Heart right ventricle (tissue), 16 donors: ENCODE data around the gene LECT2. TPM values are rescaled to one million over a fixed set of nuclear protein-coding genes. Genes with fewer than 3 reads are reported as not detected.

ENCODE experiments used
- ATAC-seq, 8 donors: fragments of 200-7000 bp; cut with Tn5 transposase; one replicate each; pipeline ENCODE4 v1.9.1; 2020; ENCODE audit warnings: mild to moderate bottlenecking in 8 of 8, moderate library complexity in 8 of 8, moderate number of reproducible peaks in 1 of 8
- DNase-seq, 2 donors: peaks; one replicate each; pipeline ENCODE4 v3.0.0-alpha.2; 2020
- H3K27ac ChIP-seq, 10 donors: fragments of 200-600 bp; sonication (generic) in 2 of 10; one replicate each; pipeline versions ENCODE4 v1.5.0 to v1.8.0; 2020 to 2022; ENCODE audit warnings: mild to moderate bottlenecking in 3 of 10
- H3K27me3 ChIP-seq, 7 donors: fragments of 200-600 bp; one replicate each; pipeline ENCODE4 v1.8.0; 2021 to 2022; ENCODE audit warnings: mild to moderate bottlenecking in 2 of 7
- H3K36me3 ChIP-seq, 9 donors: fragments of 200-600 bp; sonication (generic) in 1 of 9; one replicate each; pipeline versions ENCODE4 v1.5.0 to v1.8.0; 2020 to 2022; ENCODE audit warnings: mild to moderate bottlenecking in 2 of 9
- H3K4me1 ChIP-seq, 9 donors: fragments of 200-600 bp; sonication (generic) in 1 of 9; one replicate each; pipeline versions ENCODE4 v1.5.0 to v1.8.0; 2020 to 2022; ENCODE audit warnings: mild to moderate bottlenecking in 4 of 9
- H3K4me3 ChIP-seq, 10 donors: fragments of 200-600 bp; sonication (generic) in 2 of 10; one replicate each; pipeline versions ENCODE4 v1.5.0 to v1.8.0; 2020 to 2022; ENCODE audit warnings: mild to moderate bottlenecking in 7 of 10, moderate library complexity in 2 of 10
- H3K9me3 ChIP-seq, 11 donors: fragments of 200-600 bp in 10 of 11; sonication (generic) in 2 of 11; one replicate each; pipeline versions ENCODE4 v1.5.0 to v1.8.0; 2013 to 2022; ENCODE audit warnings: mild to moderate bottlenecking in 2 of 11, control low read depth in 1 of 11, moderate library complexity in 1 of 11
- CTCF ChIP-seq, 9 donors: fragments of 200-600 bp; sonication (generic) in 2 of 9; IDR thresholded peaks; one replicate each; pipeline versions ENCODE4 v1.5.0 to v1.8.0; 2021 to 2022; ENCODE audit warnings: antibody characterized with exemption in 9 of 9, mild to moderate bottlenecking in 5 of 9, moderate library complexity in 1 of 9
- WGBS, 2 donors: extraction: QIAGEN DNeasy Blood & Tissue Kit; methylation state at CpG; one replicate each; pipeline ENCODE4 v1.1.7; 2013; ENCODE audit warnings: inconsistent platforms in 1 of 2; 5-methylcytosine and 5-hydroxymethylcytosine counted together
- intact Hi-C, 10 donors: fragments of 100-400 bp; cut with DNase I; formaldehyde crosslinking; loops; one replicate each; pipeline versions ENCODE4 v1.11.1 to v1.14.2; 2022
- polyA plus RNA-seq, 2 donors: library from polyadenylated mRNA; stranded (reverse); fragments of 200-250 nt; gene quantifications; one replicate each; pipeline ENCODE4 v1.2.3, GENCODE V29; 2013
- total RNA-seq, 10 donors: library from RNA; stranded (reverse); fragmentation: NEBNext Ultra II Directional in 3 of 10; extraction: Animal tissue kit (Norgen Biotek cat#: 25700) in 3 of 10; gene quantifications; one replicate each; pipeline versions ENCODE4 v1.2.1 to v1.2.4, GENCODE V29; 2021 to 2023
- donor health status: Arrhythmogenic right ventricular cardiomyopathy.
- donor health status: ischemic (EF 13 %, LVEDD 7.1; RV severe dilation, severe dysfunction).
- donor health status: healthy with polysubstance abuse.
- donor health status: DM: no; HTN: yes; CAD: no.
- donor health status: DM: no; HTN: no; CAD: no.
- donor health status: ischemic (EF 25% LVEDD 6.9; RV normal size, moderate dysfunction).
- donor health status: ischemic (EF 25% LVEDD 5.7; RV mildly dilated, moderate dysfunction).
- donor health status: healthy.
- donor health status: DM: yes; HTN: yes; CAD: no.
- donor health status: Ischemic cardiomyopathy.
- donor health status: ischemic (EF 35%, LVEDD 5.7; RV mildly dilated, moderate dysfunction).
- donor health status: nonischemic (EF 11% LVEDD 7.7; RV severe dilation, severe dysfunction).
- donor health status: DM: yes; HTN: yes; CAD: no.
- donor health status: PGD.
- donor health status: ischemic (EF 29% LVEDD 5.4; RV normal size, mild dysfunction).
- donor health status: nonischemic (EF 23%, LVEDD 6.1; RV moderate dilation, normal function).

Gene LECT2
- total and polyA plus RNA-seq, 12 donors: not detected

DNA sequence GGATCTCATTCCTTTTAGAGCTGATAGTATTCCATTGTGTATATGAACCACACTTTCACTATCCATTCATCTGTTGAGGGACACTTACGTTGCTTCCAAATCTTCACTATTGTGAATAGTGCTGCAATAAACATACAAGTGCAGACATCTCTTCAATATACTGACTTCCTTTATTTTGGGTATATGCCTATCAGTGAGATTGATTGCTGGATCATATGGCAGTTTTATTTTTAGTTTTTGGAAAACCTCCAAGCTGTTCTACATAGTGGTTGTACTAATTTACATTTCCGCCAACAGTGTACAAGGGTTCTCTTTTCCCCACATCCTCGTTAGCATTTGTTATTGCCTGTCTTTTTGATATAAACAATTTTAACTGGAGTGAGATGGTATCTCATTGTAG lies 33.8 kb upstream of the LECT2 start:
- Histone ChIP-seq H3K36me3 (no peaks in the 10 kb centered on the region), H3K4me3 (no peak overlapping the region), H3K9me3 (peaks cover 0 to 5% (median 0%) of the 10 kb centered on the region in 11 donors), H3K27me3 (no peaks in the 10 kb centered on the region), H3K27ac (no peak overlapping the region), H3K4me1 (peaks cover 0 to 50% (median 8%) of the 10 kb centered on the region in 9 donors)
- WGBS, 2 donors: 75 to 85% methylated on average over 3 of the region's 3 CpGs
- DNase-seq: no peak
- ATAC-seq: no peak
- intact Hi-C loops: no loop called here
- TF ChIP-seq CTCF (IDR thresholded peaks at IDR 0.05): no peak

DNA sequence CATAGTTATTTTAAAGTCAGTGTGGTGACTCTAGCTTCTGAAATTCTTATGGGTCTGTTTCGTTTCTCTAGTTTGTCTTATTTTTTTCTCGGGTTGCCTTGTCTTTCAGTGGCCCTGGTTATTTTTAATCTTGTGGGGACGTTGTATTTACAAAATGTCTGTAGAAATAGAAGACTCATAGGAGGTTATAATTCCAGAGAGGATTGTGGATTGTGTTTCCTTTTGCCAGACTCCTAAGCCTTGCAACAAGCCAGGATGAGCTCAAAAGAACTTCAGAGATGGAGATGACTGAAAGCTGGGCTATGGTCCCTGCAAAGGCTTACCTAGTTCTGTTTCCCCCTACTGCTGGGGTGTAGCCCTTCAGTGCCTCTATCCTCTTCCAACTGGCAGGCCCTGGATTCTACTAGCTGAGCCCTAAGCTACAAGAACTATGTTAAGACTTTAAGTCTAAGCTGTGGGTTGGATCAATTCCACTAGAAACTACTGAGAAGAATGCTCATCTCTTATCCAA lies 32.2 kb upstream of the LECT2 start:
- no peak for DNase-seq
- ATAC-seq: peak in 7 of 8 donors; percentile 42 to 70 (median 53)
- H3K4me3 ChIP-seq: no peak overlapping the region
- H3K9me3 ChIP-seq: peaks cover 0 to 5% (median 0%) of the 10 kb centered on the region in 11 donors
- H3K27ac ChIP-seq: peak overlapping the region in 9 of 10 donors; percentile 41 to 79 (median 57)
- H3K4me1 ChIP-seq: peaks cover 0 to 43% (median 6%) of the 10 kb centered on the region in 9 donors
- TF ChIP-seq CTCF (IDR thresholded peaks at IDR 0.05): no peak
- intact Hi-C loops: no loop called here
- 45 to 54% methylated on average over 3 of the region's 3 CpGs for WGBS, 2 donors
- H3K36me3 ChIP-seq: no peaks in the 10 kb centered on the region
- H3K27me3 ChIP-seq: no peaks in the 10 kb centered on the region

- ATAC-seq: peak in 3 of 8 donors; percentile 7 to 34 (median 33)
- Histone ChIP-seq H3K36me3 (no peaks in the 10 kb centered on the region), H3K9me3 (peaks cover 0 to 5% (median 0%) of the 10 kb centered on the region in 11 donors), H3K27ac (peak overlapping the region in 9 of 10 donors; percentile 41 to 79 (median 57)), H3K4me1 (peaks cover 0 to 39% (median 6%) of the 10 kb centered on the region in 9 donors), H3K27me3 (no peaks in the 10 kb centered on the region), H3K4me3 (no peak overlapping the region)
- no peak for TF ChIP-seq CTCF (IDR thresholded peaks at IDR 0.05)
- intact Hi-C loops: no loop called here
- no peak for DNase-seq
- 71 to 76% methylated on average over 3 of the region's 3 CpGs for WGBS, 2 donors
Measured at GRCh38 chr5:135986401-135986800, 31.6 kb upstream of the LECT2 start.

DNA sequence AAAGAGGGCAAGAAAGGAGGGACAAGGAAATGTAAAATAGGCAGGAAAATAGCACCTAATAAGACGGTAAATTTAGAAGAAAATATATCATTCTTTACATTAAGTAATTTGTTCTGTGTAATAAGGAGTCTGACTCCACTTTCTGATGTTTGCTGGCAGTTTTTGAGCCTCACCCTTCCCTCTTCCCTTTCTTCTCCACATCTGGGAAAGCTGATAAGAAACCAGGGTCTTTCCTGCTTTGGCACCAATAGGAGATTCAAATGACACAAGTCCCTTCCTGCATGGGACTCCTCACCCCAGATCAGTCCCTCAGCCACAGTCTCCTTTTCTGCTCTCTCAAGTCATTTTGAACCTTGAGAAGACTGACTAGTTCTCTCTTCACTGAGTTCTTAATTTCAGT lies 31.2 kb upstream of the LECT2 start:
- Histone ChIP-seq H3K4me1 (peaks cover 0 to 36% (median 8%) of the 10 kb centered on the region in 9 donors), H3K4me3 (no peak overlapping the region), H3K9me3 (peaks cover 0 to 5% (median 0%) of the 10 kb centered on the region in 11 donors), H3K27me3 (no peaks in the 10 kb centered on the region), H3K36me3 (no peaks in the 10 kb centered on the region), H3K27ac (peak overlapping the region in 8 of 10 donors; percentile 45 to 79 (median 60))
- WGBS, 2 donors: 61 to 68% methylated on average over 1 of the region's 1 CpG
- intact Hi-C loops: no loop called here
- TF ChIP-seq CTCF (IDR thresholded peaks at IDR 0.05): no peak
- ATAC-seq (no peak), DNase-seq (no peak)
